GM23338 (cell line): ENCODE data around the gene REEP6. TPM values are rescaled to one million over a fixed set of nuclear protein-coding genes. Genes with fewer than 3 reads are reported as not detected.

Source experiments
- ATAC-seq: fragments of 200-7000 bp; cut with Tn5 transposase; 3 replicates; pipeline ENCODE4 v1.9.1; 2020
- DNase-seq: peaks from one replicate; pipeline ENCODE4 v3.0.0-alpha.2; 2015; ENCODE audit warnings: low spot score
- H2AFZ ChIP-seq: fragments of 200-600 bp; sonication (generic); 2 replicates; pipeline ENCODE4 v1.8.0; 2016; ENCODE audit warnings: antibody characterized with exemption, mild to moderate bottlenecking, moderate library complexity
- H3F3A ChIP-seq: fragments of 200-600 bp; sonication (generic); replicated peaks from 2 replicates; pipeline ENCODE4 v1.8.0; 2017; ENCODE audit warnings: antibody characterized with exemption, mixed run types, low read depth
- H3K27ac ChIP-seq: fragments of 200-600 bp; sonication (generic); 2 replicates; pipeline ENCODE4 v1.6.1; 2016; ENCODE audit warnings: low read depth
- H3K27me3 ChIP-seq: fragments of 200-600 bp; sonication (generic); 2 replicates; pipeline ENCODE4 v1.8.0; 2016; ENCODE audit warnings: mild to moderate bottlenecking, mixed run types, moderate library complexity; ENCODE audit not compliant: insufficient read depth
- H3K36me3 ChIP-seq: fragments of 200-600 bp; sonication (generic); 2 replicates; pipeline ENCODE4 v1.8.0; 2016; ENCODE audit warnings: mild to moderate bottlenecking; ENCODE audit not compliant: insufficient read depth
- H3K4me1 ChIP-seq: fragments of 200-600 bp; sonication (generic); 2 replicates; pipeline ENCODE4 v1.8.0; 2016; ENCODE audit warnings: mild to moderate bottlenecking, moderate library complexity; ENCODE audit not compliant: insufficient read depth
- H3K4me2 ChIP-seq: fragments of 200-600 bp; sonication (generic); 2 replicates; pipeline ENCODE4 v1.7.1; 2017; ENCODE audit warnings: mixed run types
- H3K4me3 ChIP-seq: fragments of 200-600 bp; sonication (generic); 2 replicates; pipeline ENCODE4 v1.6.1; 2016; ENCODE audit warnings: mixed run types
- H3K79me2 ChIP-seq: fragments of 200-600 bp; sonication (generic); replicated peaks from 2 replicates; pipeline ENCODE4 v1.8.0; 2017; ENCODE audit warnings: mild to moderate bottlenecking; ENCODE audit not compliant: insufficient read depth
- H3K9me2 ChIP-seq: fragments of 200-600 bp; sonication (generic); 2 replicates; pipeline ENCODE4 v1.8.0; 2017; ENCODE audit not compliant: insufficient read depth
- H4K20me1 ChIP-seq: fragments of 200-600 bp; sonication (generic); replicated peaks from 2 replicates; pipeline ENCODE4 v1.8.0; 2017; ENCODE audit warnings: mild to moderate bottlenecking; ENCODE audit not compliant: insufficient read depth
- H3K27ac Mint-ChIP-seq: 2 replicates; pipeline ENCODE4 v1.8.0; 2020; ENCODE audit warnings: inconsistent platforms, mild to moderate bottlenecking, moderate library complexity, mixed read lengths
- H3K27me3 Mint-ChIP-seq: 3 replicates; pipeline ENCODE4 v1.8.0; 2022; ENCODE audit warnings: low read depth, mild to moderate bottlenecking, moderate library complexity, mixed read lengths, inconsistent platforms; ENCODE audit not compliant: insufficient read depth, poor library complexity
- H3K36me3 Mint-ChIP-seq: 3 replicates; pipeline ENCODE4 v1.8.0; 2021; ENCODE audit warnings: low read depth, mild to moderate bottlenecking, inconsistent platforms, moderate library complexity, mixed read lengths
- H3K4me1 Mint-ChIP-seq: 3 replicates; pipeline ENCODE4 v1.8.0; 2020; ENCODE audit warnings: mild to moderate bottlenecking, inconsistent platforms, mixed read lengths
- H3K4me3 Mint-ChIP-seq: 3 replicates; pipeline ENCODE4 v1.8.0; 2021; ENCODE audit warnings: moderate library complexity, mild to moderate bottlenecking, inconsistent platforms, mixed read lengths
- H3K9me3 Mint-ChIP-seq: 3 replicates; pipeline ENCODE4 v1.8.0; 2020; ENCODE audit warnings: moderate library complexity, mild to moderate bottlenecking, inconsistent platforms, mixed read lengths
- EZH2 ChIP-seq: fragments of 200-600 bp; sonication (generic); IDR thresholded peaks from one replicate; pipeline ENCODE4 v1.8.0; 2017; ENCODE audit warnings: antibody characterized with exemption, mild to moderate bottlenecking, low read depth; ENCODE audit not compliant: unreplicated experiment
- EZH2phosphoT487 ChIP-seq: fragments of 200-600 bp; sonication (generic); IDR thresholded peaks from one replicate; pipeline ENCODE4 v1.8.1; 2018; ENCODE audit warnings: antibody characterized with exemption; ENCODE audit not compliant: unreplicated experiment
- JUNB ChIP-seq: IDR thresholded peaks from one replicate; pipeline ENCODE4 v1.6.1; 2016; ENCODE audit warnings: antibody characterized with exemption; ENCODE audit not compliant: unreplicated experiment
- ZNF114 ChIP-seq: fragments of 250-450 bp; sonication (Bioruptor Pico); IDR thresholded peaks from 2 replicates; pipeline ENCODE4 v1.5.0; 2020; ENCODE audit warnings: mild to moderate bottlenecking, moderate library complexity
- ZNF331 ChIP-seq: fragments of 250-450 bp; sonication (Bioruptor Pico); IDR thresholded peaks from 2 replicates; pipeline ENCODE4 v1.5.0; 2020; ENCODE audit warnings: low read depth, mild to moderate bottlenecking, moderate library complexity
- polyA plus RNA-seq: library from polyadenylated mRNA; unstranded; fragments of >200 nt; fragmentation: Nextera tagmentation; extraction: Ambion mirVana; gene quantifications from 2 replicates; pipeline ENCODE4 v1.2.1, GENCODE V29; 2016
- total RNA-seq: library from RNA; depleted of rRNA; stranded (reverse); fragments of >200 nt; shearing (Covaris generic); gene quantifications from 2 replicates; pipeline ENCODE4 v1.2.3, GENCODE V29; 2014
- TF ChIP-seq, protein P1 (sequence below): IDR thresholded peaks from one replicate; pipeline ENCODE4 v1.6.1; 2018; ENCODE audit warnings: antibody characterized with exemption; ENCODE audit not compliant: unreplicated experiment
- TF ChIP-seq, protein P2 (sequence below), 2 experiments: fragments of 200-600 bp in 1 of 2; sonication (generic) in 1 of 2; conservative IDR thresholded peaks; 2 replicates each; pipeline versions ENCODE4 v1.5.1 to v1.6.1; 2016 to 2017; ENCODE audit warnings: antibody characterized with exemption in 2 of 2, low read depth in 2 of 2, mild to moderate bottlenecking in 2 of 2, moderate library complexity in 1 of 2

REEP6 gene
- total and polyA plus RNA-seq, 2 experiments from 2014 or later = 15.2 to 20.0 TPM

DNA sequence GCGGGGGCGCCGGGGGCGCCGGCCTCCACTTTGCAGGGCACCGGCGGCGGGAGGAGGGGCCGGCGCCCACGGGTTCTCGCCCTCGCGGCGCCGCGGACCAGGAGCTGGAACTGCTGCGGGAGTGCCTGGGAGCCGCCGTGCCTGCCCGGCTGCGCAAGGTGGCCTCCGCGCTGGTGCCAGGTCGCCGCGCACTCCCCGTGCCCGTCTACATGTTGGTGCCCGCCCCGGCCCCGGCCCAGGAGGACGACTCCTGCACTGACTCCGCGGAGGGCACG lies 23.8 kb upstream of the REEP6 start (continued):
- TF ChIP-seq, protein P1, sequence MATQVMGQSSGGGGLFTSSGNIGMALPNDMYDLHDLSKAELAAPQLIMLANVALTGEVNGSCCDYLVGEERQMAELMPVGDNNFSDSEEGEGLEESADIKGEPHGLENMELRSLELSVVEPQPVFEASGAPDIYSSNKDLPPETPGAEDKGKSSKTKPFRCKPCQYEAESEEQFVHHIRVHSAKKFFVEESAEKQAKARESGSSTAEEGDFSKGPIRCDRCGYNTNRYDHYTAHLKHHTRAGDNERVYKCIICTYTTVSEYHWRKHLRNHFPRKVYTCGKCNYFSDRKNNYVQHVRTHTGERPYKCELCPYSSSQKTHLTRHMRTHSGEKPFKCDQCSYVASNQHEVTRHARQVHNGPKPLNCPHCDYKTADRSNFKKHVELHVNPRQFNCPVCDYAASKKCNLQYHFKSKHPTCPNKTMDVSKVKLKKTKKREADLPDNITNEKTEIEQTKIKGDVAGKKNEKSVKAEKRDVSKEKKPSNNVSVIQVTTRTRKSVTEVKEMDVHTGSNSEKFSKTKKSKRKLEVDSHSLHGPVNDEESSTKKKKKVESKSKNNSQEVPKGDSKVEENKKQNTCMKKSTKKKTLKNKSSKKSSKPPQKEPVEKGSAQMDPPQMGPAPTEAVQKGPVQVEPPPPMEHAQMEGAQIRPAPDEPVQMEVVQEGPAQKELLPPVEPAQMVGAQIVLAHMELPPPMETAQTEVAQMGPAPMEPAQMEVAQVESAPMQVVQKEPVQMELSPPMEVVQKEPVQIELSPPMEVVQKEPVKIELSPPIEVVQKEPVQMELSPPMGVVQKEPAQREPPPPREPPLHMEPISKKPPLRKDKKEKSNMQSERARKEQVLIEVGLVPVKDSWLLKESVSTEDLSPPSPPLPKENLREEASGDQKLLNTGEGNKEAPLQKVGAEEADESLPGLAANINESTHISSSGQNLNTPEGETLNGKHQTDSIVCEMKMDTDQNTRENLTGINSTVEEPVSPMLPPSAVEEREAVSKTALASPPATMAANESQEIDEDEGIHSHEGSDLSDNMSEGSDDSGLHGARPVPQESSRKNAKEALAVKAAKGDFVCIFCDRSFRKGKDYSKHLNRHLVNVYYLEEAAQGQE = no peak
- TF ChIP-seq ZNF114 (CRISPR knock-in tag) (no peak), EZH2phosphoT487 (no peak), JUNB (no peak), ZNF331 (CRISPR knock-in tag) (no peak)

DNA sequence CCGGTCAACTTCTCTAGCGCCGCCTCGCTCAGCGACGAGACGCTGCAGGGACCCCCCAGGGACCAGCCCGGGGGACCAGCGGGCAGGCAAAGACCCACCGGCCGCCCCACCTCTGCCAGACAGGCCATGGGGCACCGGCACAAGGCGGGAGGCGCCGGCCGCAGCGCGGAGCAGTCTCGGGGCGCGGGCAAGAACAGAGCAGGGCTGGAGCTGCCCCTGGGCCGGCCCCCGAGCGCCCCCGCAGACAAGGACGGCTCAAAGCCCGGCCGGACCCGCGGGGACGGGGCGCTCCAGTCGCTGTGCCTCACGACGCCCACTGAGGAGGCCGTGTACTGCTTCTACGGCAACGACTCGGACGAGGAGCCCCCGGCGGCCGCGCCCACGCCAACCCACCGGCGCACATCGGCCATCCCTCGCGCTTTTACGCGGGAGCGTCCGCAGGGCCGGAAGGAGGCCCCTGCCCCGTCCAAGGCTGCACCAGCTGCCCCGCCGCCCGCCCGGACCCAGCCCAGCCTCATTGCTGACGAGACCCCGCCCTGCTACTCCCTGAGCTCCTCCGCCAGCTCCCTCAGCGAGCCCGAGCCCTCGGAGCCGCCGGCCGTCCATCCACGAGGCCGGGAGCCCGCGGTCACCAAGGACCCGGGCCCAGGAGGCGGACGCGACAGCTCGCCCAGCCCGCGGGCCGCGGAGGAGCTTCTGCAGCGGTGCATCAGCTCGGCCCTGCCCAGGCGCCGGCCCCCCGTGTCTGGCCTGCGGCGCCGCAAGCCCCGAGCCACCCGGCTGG lies 23.3 kb upstream of the REEP6 start:
- Mint-ChIP-seq H3K36me3 (no peaks in the 10 kb centered on the region), H3K27me3 (peaks cover 71% of the 10 kb centered on the region), H3K4me1 (peaks cover 3% of the 10 kb centered on the region; the same call in 1 of the 3 replicates), H3K9me3 (no peaks in the 10 kb centered on the region), H3K4me3 (no peak overlapping the region), H3K27ac (no peak overlapping the region)
- Histone ChIP-seq H2AFZ (no peak overlapping the region), H4K20me1 (peaks cover 11% of the 10 kb centered on the region; the same call in 1 of the 2 replicates), H3K4me2 (peak overlapping the region; percentile 75), H3K9me2 (no peaks in the 10 kb centered on the region), H3K4me1 (peaks cover 6% of the 10 kb centered on the region; the same call in 1 of the 2 replicates), H3K79me2 (no peaks in the 10 kb centered on the region), H3K36me3 (no peaks in the 10 kb centered on the region), H3F3A (peaks cover 17% of the 10 kb centered on the region), H3K27ac (no peak overlapping the region), H3K4me3 (peak overlapping the region; percentile 51), H3K27me3 (peaks cover 89% of the 10 kb centered on the region)
- TF ChIP-seq EZH2 (peak; percentile 72), JUNB (no peak)
- TF ChIP-seq, protein P2, sequence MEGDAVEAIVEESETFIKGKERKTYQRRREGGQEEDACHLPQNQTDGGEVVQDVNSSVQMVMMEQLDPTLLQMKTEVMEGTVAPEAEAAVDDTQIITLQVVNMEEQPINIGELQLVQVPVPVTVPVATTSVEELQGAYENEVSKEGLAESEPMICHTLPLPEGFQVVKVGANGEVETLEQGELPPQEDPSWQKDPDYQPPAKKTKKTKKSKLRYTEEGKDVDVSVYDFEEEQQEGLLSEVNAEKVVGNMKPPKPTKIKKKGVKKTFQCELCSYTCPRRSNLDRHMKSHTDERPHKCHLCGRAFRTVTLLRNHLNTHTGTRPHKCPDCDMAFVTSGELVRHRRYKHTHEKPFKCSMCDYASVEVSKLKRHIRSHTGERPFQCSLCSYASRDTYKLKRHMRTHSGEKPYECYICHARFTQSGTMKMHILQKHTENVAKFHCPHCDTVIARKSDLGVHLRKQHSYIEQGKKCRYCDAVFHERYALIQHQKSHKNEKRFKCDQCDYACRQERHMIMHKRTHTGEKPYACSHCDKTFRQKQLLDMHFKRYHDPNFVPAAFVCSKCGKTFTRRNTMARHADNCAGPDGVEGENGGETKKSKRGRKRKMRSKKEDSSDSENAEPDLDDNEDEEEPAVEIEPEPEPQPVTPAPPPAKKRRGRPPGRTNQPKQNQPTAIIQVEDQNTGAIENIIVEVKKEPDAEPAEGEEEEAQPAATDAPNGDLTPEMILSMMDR (conservative IDR thresholded peaks at IDR 0.05; ENCODE audit: low read depth in 2 of 2) = peak in 1 of 2 experiments; percentile 30; a peak in 2 of 4 replicates
- DNase-seq (no peak), ATAC-seq (peak; percentile 3)
